SW 1271 (cell line): ENCODE data around the gene SASH1.

Experiments used
- DNase-seq, 2 experiments: peaks; one replicate each; lab custom pipeline; 2025; lab: John Stamatoyannopoulos, UW

Gene SASH1

GRCh38 chr6:148497257-148497656 lies 154.6 kb downstream of the SASH1 start:
- DNase-seq = no peak

DNA sequence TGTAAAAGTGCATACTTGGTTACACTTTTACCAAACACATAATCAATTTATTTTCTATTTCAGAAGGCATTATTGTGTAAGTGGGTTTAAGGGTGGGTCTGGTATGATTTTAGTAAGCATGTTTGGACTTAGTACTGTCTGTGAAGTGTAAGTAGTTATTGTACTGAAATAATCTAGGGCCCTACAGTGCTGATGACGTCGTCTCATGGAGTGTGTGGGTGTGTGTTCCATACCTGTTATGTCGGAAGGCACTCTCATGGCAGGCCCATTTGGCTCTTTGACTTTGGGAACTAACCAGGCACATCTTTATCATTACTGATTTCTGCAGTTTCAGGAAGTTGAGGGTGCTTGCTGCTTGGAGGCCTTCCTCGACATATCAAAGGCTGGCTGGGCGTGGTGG lies 155.1 kb downstream of the SASH1 start:
- DNase-seq = no peak

GRCh38 chr6:148500402-148500801 lies 157.8 kb downstream of the SASH1 start:
- DNase-seq = no peak

DNA sequence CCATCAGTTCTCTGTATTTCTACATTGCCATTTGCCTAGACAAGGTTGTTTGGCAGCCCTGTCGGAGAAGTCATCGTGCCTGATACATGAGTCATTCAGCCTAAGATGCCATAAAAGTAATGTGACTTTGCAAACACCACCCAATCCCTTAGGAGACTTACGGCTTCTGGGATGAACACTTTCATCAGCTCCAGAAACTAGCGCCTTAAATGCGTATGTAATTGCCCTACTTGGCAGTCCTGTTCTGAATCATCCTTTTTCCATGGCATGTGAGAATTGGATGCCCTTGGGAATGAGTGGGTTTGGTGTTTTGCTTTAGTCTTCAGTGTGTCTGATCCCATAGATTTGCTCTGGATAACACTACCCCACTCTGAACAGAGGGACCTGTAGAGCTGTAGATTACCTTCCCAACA lies 158.5 kb downstream of the SASH1 start:
- DNase-seq = no peak

DNA sequence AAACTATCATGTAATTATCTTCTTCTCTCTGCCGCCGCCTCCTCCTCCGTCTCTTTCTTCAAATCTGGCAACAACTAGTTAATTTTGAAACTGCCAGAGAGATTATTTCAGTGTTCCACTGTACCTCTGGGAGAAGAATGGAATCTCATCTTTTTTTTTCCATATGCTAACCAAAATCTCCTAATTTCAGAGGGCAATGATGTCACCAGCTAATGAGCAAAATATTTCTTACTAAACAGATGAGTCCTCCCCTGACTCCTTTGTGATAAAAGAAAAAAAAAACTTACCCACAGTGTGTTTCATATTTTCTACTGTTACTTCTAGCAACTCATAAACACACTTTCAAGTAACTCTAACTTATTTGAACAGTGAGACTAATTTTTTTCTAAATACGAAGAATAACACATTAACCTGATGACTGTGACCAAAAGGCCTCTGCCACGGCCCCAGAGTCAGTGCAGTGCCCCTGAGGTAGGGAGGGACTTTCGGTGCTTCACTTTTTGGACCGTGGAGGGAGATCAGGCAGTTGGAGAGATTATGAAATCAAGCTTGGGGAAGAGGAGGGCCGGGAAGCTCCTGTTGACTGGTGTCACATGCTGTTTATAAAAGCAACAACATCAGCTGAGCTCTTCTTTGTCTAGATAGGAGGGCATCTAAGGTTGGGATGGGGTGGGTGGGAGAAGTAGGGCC lies 159.6 kb downstream of the SASH1 start:
- no peak for DNase-seq

DNA sequence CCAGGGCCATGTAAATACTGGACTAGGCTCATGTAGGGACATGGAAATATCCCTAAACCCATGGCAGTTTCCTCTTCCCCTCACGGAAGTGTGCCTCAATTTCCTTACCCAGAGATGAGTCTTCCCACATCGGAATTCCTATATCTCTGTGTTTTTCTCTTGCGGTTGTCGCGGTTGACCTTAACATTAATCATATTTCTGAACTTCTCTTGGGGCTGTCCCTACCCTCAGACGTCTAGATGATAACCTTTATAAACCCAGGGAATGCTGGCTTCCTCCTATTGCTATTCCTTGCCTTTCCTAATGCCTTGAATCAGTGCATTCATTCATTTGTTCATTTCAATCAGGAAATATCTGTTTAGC lies 160.1 kb downstream of the SASH1 start:
- no peak for DNase-seq

DNA sequence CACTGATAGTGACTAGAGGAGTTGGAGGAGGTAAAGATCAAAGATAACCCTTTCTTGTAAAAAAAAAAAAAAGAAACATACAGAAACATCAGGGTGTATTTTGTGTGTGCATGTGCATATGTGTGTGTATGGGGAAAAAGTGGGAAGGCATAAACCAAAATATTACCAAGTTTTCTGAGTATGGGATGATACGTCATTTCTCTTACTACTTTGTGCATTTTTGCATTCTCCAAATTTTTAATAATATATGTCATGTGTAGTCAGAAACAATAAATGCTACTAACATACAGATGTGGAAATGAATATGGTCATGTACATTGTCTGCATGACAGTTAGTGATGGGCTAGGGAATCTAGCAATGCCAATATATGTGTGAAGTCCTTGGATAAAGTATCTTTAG lies 161.1 kb downstream of the SASH1 start:
- DNase-seq = no peak

GRCh38 chr6:148507774-148508173 lies 165.1 kb downstream of the SASH1 start:
- DNase-seq = no peak

DNA sequence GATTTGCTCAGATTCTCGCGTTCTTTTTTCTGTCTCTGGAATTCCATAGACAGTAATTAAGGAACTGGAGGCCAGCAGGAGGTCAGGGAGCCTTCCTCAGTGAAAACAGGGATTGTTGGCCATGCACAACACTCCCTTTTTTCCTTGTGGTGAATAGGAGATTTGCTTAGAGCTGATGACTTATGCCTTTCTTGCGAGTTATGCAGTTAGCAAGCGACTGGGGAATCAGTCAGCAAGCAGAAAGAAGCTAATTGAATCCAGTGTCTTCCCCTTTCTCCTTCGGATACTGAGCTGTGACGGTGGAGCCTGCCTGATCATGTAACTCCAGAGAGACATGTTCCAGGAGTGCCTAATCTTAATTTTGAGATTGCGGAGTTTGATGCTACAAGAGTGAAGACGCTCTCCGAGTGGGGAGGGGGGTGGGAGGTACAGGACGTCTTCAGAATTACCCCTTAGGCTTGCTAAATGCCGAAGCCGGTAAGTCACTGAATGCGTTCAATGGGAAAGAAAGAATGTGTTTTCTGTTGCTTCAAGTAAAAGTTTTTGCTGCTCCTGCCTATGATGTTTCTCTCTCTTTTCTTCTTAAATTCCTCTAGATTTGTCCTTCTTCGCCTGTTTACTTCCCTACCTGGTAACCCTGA lies 165.9 kb downstream of the SASH1 start:
- DNase-seq = no peak

- DNase-seq = no peak
These were observed 166.6 kb downstream of the SASH1 start for GRCh38 chr6:148509119-148509799.

GRCh38 chr6:148509800-148510581 lies 167.4 kb downstream of the SASH1 start:
- peak in 1 of 2 experiments; percentile 53 for DNase-seq

DNA sequence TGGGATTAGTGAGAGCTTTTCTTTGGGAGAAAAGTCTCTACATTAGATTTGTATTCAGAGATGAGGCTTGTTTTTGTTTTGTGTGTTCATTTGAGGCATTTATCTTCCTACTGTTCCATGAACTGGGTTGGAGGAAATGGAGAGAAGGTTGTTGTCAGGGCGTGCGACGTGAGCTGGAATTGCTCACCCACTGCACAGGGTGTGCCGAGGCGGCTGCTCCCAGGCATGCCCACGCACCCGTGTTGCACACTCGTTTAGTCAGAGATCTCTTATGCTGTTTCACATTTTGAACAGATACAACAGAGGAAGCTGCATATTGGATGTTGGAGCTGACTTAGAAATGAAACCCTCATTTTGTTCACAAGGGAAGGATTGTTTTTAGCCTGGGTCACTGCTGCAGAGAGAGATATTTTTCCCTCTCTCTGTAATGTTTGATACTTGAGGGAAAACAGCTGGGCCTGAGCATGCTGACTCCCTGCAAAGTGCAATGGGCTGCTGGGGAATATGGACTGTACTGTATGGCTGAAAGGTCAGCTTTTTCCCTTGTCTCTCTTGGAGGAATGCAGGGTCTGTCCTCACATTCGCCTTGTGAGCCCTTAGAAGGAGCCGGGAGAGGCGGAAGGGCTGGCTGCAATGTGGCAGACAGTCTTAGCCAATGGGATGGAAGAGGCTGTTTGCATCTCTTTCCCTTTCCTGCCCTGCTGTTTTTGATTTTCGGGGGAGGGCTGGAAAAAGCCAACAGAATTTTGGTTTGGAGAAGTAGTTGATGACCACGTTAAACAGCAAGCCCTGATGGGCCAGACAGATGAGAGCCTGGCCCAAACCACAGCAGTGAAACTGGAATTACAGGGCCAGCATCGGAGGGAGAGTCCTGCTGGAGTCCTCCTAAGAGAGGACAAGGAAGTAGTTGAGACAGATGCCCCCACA lies 170.8 kb downstream of the SASH1 start:
- no peak for DNase-seq

DNA sequence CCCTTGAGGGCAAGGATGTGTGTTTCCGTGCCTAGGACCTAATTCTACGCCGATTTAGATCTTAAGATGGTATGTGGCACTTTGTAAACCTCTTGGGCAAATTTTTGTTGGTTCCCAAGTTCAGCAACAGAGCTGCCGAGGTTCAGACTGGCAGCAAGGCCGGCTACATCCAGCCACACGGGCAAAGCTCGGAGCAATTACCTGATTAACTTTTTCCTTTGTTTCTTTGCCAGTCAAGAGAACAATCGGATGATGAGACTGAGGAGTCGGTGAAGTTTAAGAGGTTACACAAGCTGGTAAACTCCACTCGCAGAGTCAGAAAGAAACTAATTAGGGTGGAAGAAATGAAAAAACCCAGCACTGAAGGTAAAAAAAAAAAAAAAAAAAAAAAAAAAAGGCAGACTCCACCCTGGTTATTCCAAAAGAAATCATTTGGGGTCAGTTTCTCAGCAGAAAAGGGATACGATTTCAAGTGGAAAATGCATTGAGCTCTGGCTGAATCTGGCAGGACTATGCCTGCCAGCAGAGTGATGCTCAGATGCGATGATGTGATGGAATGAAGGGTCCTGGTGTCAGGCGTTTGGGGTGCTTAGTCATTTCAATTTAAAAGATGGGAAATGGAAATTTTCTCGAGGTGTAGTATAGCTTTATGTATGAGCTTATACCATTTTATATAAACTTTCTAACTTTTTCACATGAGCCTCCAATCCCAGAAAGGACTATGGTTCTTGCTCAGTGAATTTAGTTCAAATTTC lies 171.6 kb downstream of the SASH1 start:
- DNase-seq = no peak

DNA sequence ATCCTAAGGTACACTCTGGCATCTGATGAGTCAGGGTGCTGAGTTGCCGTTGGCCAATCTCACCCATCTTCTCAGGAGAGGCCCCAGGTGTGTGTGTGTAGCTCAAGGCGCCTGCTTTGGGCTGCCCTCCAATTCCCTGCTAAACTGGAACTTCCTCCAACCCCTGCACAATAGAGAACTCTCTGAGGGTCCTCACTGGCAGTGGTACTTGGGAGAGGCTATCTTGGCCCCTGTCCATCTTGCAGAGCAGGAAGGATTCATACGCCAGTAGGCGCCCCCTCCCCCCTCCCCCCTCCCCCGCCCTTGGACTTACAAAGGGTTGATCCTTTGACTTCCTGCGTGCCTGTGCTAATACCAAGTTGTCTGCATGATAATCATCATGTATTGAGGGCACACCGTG lies 173.6 kb downstream of the SASH1 start:
- no peak for DNase-seq

DNA sequence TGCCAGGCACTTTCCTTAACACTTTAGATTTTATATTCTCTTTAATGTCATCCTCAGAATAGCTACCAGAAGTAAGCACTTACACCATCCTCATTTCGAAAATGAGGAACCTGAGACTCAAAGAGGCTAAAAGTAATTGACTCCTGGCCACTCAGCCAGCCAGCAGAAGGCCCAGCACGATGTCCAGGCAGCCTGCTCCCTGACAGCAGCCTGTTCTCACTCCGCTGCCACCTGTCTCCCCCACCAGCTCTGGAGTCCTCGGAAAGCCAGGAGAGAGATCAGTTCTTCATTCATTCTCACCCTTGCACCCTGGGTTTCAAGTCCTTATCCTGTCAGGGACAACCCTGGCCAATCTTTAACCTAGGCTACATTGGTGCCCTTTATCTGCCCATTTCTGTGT lies 174.0 kb downstream of the SASH1 start:
- DNase-seq = no peak

GRCh38 chr6:148517470-148517869 lies 174.8 kb downstream of the SASH1 start:
- no peak for DNase-seq

- DNase-seq = no peak
These were observed 176.0 kb downstream of the SASH1 start for GRCh38 chr6:148518511-148519156.

GRCh38 chr6:148520109-148520841 lies 177.6 kb downstream of the SASH1 start:
- DNase-seq = no peak

DNA sequence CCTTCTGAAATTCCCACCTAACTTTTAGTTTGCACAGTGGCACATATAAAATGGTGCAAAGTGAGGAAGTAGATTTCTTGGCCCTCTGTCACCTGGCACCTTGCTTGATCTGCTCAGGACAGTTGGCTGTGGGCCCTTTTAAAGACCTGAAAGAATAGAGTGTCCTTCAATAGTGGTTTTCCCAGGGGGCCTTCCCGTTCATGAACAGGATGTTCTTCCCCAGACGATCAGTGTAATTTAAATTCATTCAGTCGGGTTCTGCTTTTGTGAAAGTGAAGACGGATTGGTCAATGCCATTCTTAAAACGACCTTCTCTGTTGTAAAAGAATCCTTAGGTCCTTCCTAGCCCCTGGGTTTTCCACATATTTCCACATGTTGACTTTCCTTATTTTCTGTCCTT lies 178.5 kb downstream of the SASH1 start:
- no peak for DNase-seq

- DNase-seq = no peak
These were observed 178.9 kb downstream of the SASH1 start for GRCh38 chr6:148521586-148521985.
